Measurements from ENCODE around the gene PLEKHG4B.

The PLEKHG4B gene

DNA sequence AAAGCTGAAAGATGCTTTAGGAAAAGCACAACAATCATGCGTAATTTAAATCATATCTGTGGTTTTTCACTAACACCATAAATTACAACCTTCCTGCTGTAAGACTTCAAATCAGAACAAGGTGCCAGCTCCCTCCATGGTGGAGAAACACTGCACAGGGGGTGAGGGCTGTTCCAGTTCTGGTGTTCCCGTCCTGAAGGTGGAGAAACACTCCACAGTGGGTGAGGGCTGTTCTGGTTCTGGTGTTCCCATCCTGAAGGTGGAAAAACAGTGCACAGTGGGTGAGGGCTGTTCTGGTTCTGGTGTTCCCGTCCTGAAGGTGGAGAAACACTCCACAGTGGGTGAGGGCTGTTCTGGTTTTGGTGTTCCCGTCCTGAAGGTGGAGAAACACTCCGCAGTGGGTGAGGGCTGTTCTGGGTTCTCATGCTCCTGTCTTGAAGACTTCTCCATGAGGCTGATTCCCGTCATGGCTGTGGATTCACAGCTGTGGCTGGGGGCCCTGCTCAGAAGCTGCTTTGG is 12.9 kb downstream of the PLEKHG4B start:
- TF ChIP-seq, protein P1, sequence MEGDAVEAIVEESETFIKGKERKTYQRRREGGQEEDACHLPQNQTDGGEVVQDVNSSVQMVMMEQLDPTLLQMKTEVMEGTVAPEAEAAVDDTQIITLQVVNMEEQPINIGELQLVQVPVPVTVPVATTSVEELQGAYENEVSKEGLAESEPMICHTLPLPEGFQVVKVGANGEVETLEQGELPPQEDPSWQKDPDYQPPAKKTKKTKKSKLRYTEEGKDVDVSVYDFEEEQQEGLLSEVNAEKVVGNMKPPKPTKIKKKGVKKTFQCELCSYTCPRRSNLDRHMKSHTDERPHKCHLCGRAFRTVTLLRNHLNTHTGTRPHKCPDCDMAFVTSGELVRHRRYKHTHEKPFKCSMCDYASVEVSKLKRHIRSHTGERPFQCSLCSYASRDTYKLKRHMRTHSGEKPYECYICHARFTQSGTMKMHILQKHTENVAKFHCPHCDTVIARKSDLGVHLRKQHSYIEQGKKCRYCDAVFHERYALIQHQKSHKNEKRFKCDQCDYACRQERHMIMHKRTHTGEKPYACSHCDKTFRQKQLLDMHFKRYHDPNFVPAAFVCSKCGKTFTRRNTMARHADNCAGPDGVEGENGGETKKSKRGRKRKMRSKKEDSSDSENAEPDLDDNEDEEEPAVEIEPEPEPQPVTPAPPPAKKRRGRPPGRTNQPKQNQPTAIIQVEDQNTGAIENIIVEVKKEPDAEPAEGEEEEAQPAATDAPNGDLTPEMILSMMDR (IDR thresholded peaks at IDR 0.05; ENCODE audit: insufficient read depth, missing control alignments) = no peak
- DNase-seq (ENCODE audit: insufficient read length, low spot score) (no peak), FAIRE-seq (no peak)

DNA sequence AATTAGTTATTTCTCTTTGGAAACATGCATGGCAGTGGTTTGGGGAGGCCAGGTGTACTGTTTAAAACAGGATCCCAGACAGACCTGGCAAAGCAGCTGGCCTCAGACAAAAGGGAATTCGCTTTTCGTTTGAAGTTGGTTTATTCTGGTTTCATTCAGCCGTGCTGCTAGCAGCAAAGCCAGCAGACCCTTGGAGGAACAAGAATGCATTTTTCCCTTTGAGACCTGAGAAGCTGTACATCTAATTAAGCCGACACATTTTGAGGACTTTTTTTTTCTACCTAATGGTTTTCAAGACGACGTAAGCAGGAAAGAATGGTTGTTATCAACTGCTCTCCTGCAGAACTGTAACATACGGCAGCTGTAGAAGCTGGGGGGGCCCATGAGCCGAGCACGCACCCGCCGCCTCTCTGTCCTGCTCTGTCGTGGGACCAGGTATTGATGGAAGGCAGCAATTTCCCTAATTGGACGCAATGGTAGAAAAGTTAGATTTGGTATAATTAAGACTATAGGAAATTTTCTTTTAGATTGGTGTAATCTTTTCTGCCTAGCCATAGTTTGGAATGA is 13.6 kb downstream of the PLEKHG4B start:
- TF ChIP-seq, protein P1 (IDR thresholded peaks at IDR 0.05; ENCODE audit: insufficient read depth, missing control alignments) = no peak
- FAIRE-seq (no peak), DNase-seq (ENCODE audit: insufficient read length, low spot score) (no peak)

DNA sequence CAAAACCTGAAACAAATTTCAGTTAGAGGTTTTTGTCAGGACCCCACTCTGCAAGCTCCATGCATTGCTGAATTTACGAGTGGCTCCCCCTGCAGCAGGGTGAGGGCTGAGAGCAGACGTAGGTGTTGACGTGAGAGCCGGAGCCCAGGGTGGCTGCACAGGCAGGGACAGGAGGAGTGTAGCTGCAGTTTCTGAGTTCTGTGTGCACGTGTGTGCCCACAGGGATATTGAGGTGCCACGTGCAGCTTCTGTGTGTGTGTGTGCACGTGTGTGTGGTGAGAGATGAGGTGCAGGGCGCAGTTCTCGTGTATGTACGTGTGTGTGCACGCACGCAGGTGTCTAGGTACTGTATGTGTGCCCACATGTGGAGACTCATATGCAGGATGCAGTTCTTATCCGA is 14.6 kb downstream of the PLEKHG4B start:
- TF ChIP-seq, protein P1 (IDR thresholded peaks at IDR 0.05; ENCODE audit: insufficient read depth, missing control alignments) = no peak
- DNase-seq (ENCODE audit: insufficient read length, low spot score) (no peak), FAIRE-seq (no peak)

DNA sequence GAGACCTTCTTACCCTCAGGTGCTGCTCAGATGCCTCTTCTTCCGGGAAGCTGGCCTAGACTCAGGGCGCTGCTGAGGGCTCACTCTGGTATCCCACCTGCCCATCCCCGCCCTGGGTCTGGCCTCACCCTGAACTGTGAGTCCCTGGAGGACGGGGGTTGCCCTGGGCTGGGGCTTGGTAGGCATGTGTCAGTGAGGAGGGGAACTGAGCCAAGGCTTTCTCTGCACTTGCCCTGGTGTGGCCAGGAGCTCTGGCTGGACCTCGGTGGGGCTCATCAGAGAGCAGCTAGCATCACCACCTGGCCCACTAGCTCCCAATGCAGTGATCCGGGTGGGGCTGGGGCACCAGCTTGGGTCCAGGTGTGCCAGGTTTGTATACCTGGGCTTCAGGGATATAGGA is 15.6 kb downstream of the PLEKHG4B start:
- TF ChIP-seq, protein P1 (IDR thresholded peaks at IDR 0.05; ENCODE audit: insufficient read depth, missing control alignments) = no peak
- no peak for FAIRE-seq
- DNase-seq (ENCODE audit: insufficient read length, low spot score) = no peak

DNA sequence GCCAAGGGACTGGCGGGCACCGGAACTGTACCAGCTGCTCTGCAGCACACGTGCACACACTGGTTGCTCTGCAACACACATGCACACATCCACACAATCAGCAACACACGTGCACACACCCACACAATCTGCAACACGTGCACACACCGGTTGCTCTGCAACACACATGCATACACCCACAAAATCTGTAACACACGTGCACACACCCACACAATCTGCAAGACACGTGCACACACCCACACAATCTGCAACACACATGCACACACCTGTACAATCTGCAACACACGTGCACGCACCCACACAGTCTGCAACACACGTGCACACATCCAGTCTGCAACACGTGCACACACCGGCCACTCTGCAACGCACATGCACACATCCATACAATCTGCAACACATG is 17.9 kb downstream of the PLEKHG4B start:
- DNase-seq (ENCODE audit: insufficient read length, low spot score) (no peak), FAIRE-seq (no peak)
- TF ChIP-seq, protein P1 (IDR thresholded peaks at IDR 0.05; ENCODE audit: insufficient read depth, missing control alignments) = no peak

DNA sequence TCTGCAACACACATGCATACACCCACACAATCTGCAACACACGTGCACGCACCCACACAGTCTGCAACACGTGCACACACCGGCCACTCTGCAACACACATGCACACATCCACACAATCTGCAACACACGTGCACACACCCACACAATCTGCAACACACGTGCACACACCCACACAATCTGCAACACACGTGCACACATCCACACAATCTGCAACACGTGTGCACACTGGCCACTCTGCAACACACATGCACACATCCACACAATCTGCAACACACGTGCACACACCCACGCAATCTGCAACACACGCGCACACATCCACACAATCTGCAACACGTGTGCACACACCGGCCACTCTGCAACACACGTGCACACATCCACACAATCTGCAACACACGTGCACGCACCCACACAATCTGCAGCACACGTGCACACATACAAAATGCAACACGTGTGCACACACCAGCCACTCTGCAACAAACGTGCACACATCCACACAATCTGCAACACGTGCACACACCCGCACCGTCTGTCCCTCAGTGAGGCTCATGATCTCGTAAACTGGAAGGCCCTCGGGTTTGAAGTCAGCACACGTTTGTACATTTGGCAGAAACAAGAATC is 18.4 kb downstream of the PLEKHG4B start:
- FAIRE-seq = no peak
- TF ChIP-seq, protein P1 (IDR thresholded peaks at IDR 0.05; ENCODE audit: insufficient read depth, missing control alignments) = no peak

DNA sequence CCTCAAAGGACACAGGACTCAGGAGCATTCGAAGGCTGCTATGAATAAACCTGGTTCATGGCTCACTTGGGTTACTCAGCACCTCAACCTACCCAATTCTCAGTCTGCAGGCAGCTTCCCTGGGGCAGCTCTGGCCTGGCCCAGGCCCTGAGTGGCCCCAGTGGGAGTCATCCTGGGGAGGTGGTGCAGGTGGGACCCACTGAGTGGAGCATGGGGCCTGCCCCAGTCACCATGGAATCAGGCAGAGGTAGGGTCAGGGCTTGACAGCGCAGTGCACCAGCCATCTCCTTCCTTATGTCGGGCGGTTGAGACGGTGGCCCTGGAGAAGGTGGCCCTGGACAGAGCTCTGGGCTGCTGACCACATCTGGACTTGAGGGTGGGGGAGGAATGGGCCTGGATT is 19.2 kb downstream of the PLEKHG4B start:
- DNase-seq (ENCODE audit: insufficient read length, low spot score) (no peak), FAIRE-seq (no peak)
- TF ChIP-seq, protein P1 (IDR thresholded peaks at IDR 0.05; ENCODE audit: insufficient read depth, missing control alignments) = no peak

More for the DNA sequence above, 18.4 kb downstream of the PLEKHG4B start:
- no peak for DNase-seq (ENCODE audit: insufficient read length, low spot score)

All from D721Med (cell line).